ENCODE data around the gene SGCE. TPM values are rescaled to one million over a fixed set of nuclear protein-coding genes. Genes with fewer than 3 reads are reported as not detected.
"Not testable (repeated sequence)": the region's sequence is repeated elsewhere in the genome, so short reads cannot be mapped to it uniquely, and the experiment has no call there.

The SGCE gene, protein sequence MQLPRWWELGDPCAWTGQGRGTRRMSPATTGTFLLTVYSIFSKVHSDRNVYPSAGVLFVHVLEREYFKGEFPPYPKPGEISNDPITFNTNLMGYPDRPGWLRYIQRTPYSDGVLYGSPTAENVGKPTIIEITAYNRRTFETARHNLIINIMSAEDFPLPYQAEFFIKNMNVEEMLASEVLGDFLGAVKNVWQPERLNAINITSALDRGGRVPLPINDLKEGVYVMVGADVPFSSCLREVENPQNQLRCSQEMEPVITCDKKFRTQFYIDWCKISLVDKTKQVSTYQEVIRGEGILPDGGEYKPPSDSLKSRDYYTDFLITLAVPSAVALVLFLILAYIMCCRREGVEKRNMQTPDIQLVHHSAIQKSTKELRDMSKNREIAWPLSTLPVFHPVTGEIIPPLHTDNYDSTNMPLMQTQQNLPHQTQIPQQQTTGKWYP
- 10 to 100 TPM; 86.0 to 97.5 (median 88.7) TPM for polyA plus RNA-seq (ENCODE audit: insufficient read length in 3 of 3)
- long read RNA-seq, donor 1, transcript SGCE-299 (11 exons, 1,614 nt), result major isoform, 9 of 59 reads
- long read RNA-seq, donor 1, partial matches to known transcripts, result 39 of 59 reads
- long read RNA-seq, donor 1, other reads (novel, unspliced or antisense), result 0 of 59 reads
- long read RNA-seq, donor 2, transcript SGCE-299 (11 exons, 1,614 nt), result major isoform, 6 of 12 reads
- long read RNA-seq, donor 2, partial matches to known transcripts, result 0 of 12 reads
- long read RNA-seq, donor 2, other reads (novel, unspliced or antisense), result 0 of 12 reads
- long read RNA-seq, donor 3, transcript SGCE-299 (11 exons, 1,614 nt), result major isoform, 29 of 55 reads
- long read RNA-seq, donor 3, transcript SGCE-207 (10 exons, 1,672 nt), result minor isoform, 12 of 55 reads
- long read RNA-seq, donor 3, partial matches to known transcripts, result 0 of 55 reads
- long read RNA-seq, donor 3, other reads (novel, unspliced or antisense), result 0 of 55 reads
- long read RNA-seq, donor 4, transcript SGCE-299 (11 exons, 1,614 nt), result major isoform, 14 of 28 reads
- long read RNA-seq, donor 4, partial matches to known transcripts, result 5 of 28 reads
- long read RNA-seq, donor 4, other reads (novel, unspliced or antisense), result 0 of 28 reads
- long read RNA-seq, donor 5, result 0 reads
- long read RNA-seq, donor 6, transcript SGCE-299 (11 exons, 1,614 nt), result major isoform, 14 of 52 reads
- long read RNA-seq, donor 6, partial matches to known transcripts, result 24 of 52 reads
- long read RNA-seq, donor 6, other reads (novel, unspliced or antisense), result 0 of 52 reads
- long read RNA-seq, donor 7, transcript SGCE-207 (10 exons, 1,672 nt), result minor isoform, 5 of 76 reads
- long read RNA-seq, donor 7, transcript SGCE-299 (11 exons, 1,614 nt), result major isoform, 17 of 76 reads
- long read RNA-seq, donor 7, partial matches to known transcripts, result 46 of 76 reads
- long read RNA-seq, donor 7, other reads (novel, unspliced or antisense), result 0 of 76 reads
- long read RNA-seq, donor 8, result 0 reads
- long read RNA-seq, donor 9, transcript SGCE-299 (11 exons, 1,614 nt), result major isoform, 27 of 58 reads
- long read RNA-seq, donor 9, transcript SGCE-210 (3 exons, 453 nt), result minor isoform, 6 of 58 reads
- long read RNA-seq, donor 9, transcript SGCE-207 (10 exons, 1,672 nt), result minor isoform, 10 of 58 reads
- long read RNA-seq, donor 9, partial matches to known transcripts, result 5 of 58 reads
- long read RNA-seq, donor 9, other reads (novel, unspliced or antisense), result 0 of 58 reads
- long read RNA-seq, donor 10, transcript SGCE-299 (11 exons, 1,614 nt), result major isoform, 14 of 30 reads
- long read RNA-seq, donor 10, partial matches to known transcripts, result 5 of 30 reads
- long read RNA-seq, donor 10, other reads (novel, unspliced or antisense), result 0 of 30 reads
- long read RNA-seq, donor 11, transcript SGCE-299 (11 exons, 1,614 nt), result major isoform, 19 of 30 reads
- long read RNA-seq, donor 11, transcript SGCE-207 (10 exons, 1,672 nt), result minor isoform, 5 of 30 reads
- long read RNA-seq, donor 11, partial matches to known transcripts, result 0 of 30 reads
- long read RNA-seq, donor 11, other reads (novel, unspliced or antisense), result 0 of 30 reads
- long read RNA-seq, donor 12, partial matches to known transcripts, result 6 of 16 reads
- long read RNA-seq, donor 12, other reads (novel, unspliced or antisense), result 0 of 16 reads
- long read RNA-seq, donor 13, result 0 reads
- long read RNA-seq, donor 14, transcript SGCE-207 (10 exons, 1,672 nt), result minor isoform, 5 of 32 reads
- long read RNA-seq, donor 14, transcript SGCE-299 (11 exons, 1,614 nt), result major isoform, 19 of 32 reads
- long read RNA-seq, donor 14, partial matches to known transcripts, result 0 of 32 reads
- long read RNA-seq, donor 14, other reads (novel, unspliced or antisense), result 0 of 32 reads
- long read RNA-seq, donor 15, transcript SGCE-299 (11 exons, 1,614 nt), result major isoform, 9 of 39 reads
- long read RNA-seq, donor 15, partial matches to known transcripts, result 20 of 39 reads
- long read RNA-seq, donor 15, other reads (novel, unspliced or antisense), result 0 of 39 reads
- long read RNA-seq, donor 16, transcript SGCE-270 (4 exons, 805 nt), result minor isoform, 5 of 168 reads
- long read RNA-seq, donor 16, transcript SGCE-207 (10 exons, 1,672 nt), result minor isoform, 9 of 168 reads
- long read RNA-seq, donor 16, transcript SGCE-299 (11 exons, 1,614 nt), result major isoform, 66 of 168 reads
- long read RNA-seq, donor 16, partial matches to known transcripts, result 65 of 168 reads
- long read RNA-seq, donor 16, other reads (novel, unspliced or antisense), result 0 of 168 reads

- peak; percentile 55 to 76 (median 72) for DNase-seq (ENCODE audit: extremely low read depth in 1 of 11, low read depth in 9 of 11, low spot score in 4 of 11)
Observed at GRCh38 chr7:94655848-94656657, at the start of gene SGCE. SGCE (minus strand) TSS chr7:94656133; CDS start chr7:94656098, 35 bp downstream.

DNA sequence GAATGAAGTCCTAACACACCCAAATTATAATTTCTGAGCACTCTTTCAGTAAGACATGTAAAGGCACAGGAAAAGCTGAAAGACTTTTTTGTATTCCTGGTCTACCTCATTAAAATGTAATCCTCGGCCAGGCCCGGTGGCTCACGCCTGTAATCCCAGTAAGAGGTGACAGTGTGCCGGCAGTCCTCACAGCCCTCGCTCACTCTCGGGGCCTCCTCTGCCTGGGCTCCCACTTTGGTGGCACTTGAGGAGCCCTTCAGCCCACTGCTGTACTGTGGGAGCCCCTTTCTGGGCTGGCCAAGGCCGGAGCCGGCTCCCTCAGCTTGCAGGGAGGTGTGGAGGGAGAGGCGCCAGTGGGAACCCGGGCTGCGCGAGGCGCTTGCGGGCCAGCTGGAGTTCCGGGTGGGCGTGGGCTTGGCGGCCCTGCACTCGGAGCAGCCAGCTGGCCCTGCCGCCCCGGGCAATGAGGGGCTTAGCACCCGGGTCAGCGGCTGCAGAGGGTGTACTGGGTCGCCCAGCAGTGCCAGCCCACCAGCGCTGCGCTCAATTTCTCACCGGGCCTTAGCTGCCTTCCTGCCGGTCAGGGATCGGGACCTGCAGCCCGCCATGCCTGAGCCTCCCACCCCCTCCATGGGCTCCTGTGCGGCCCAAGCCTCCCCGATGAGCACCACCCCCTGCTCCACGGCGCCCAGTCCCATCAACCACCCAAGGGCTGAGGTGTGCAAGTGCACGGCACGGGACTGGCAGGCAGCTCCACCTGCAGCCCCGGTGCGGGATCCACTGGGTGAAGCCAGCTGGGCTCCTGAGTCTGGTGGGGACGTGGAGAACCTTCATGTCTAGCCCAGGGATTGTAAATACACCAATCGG lies 49.5 kb upstream of the SGCE start:
- not testable (repeated sequence) for DNase-seq (ENCODE audit: extremely low read depth in 1 of 11, low read depth in 9 of 11, low spot score in 4 of 11)

DNA sequence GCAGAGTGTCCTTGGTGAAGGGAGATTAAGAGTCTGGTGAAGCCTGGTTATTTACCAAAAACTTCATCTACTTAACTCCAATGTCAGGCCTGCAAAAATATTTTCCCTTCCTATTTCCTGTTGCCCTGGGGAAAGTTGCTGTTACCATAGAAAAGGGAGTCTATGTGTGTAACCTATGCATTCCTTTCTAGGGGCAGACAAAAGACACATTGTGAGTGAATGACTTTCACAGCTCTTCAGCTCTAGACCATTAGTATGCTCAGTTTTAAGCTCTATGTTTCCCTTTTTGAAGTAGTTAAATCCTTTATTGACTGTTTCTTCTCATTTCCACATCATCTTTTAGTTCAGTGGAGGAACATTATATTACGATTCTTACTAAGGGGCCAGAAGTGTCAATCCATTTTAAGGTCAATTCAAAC lies 45.6 kb upstream of the SGCE start:
- DNase-seq (ENCODE audit: extremely low read depth in 1 of 11, low read depth in 9 of 11, low spot score in 4 of 11), result peak in 10 of 11 donors; percentile 28 to 80 (median 48)

DNA sequence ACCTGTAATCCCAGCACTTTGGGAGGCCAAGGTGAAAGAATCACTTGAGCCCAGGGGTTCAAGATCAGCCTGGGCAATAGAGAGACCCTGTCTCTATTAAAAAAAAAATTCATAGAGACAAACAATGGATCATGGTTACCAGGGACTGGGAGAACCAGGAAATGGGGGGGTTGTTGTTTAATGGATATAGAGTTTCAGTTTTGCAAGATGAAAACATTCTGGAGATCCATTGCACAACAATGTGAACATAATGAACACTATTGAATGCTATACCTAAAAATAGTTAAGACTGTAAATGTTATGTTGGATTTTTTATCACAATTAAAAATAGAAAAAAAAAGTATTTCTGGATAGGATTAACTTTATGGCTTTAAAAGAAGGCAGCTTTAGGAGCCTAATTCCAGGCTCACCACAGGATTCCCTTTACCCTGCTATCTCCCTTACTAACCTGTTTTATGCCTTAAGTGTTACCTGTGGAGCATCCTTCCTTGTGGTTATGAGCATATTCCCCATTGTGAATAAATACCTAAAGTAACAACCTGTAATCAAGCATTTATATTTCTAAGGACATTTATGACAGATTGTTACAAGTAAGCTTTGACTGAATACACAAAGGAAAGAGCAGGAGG lies 45.1 kb upstream of the SGCE start:
- DNase-seq (ENCODE audit: extremely low read depth in 1 of 11, low read depth in 9 of 11, low spot score in 4 of 11), result no peak

GRCh38 chr7:94698275-94698674 lies 42.3 kb upstream of the SGCE start:
- peak in 5 of 11 donors; percentile 26 to 64 (median 29) for DNase-seq (ENCODE audit: extremely low read depth in 1 of 11, low read depth in 9 of 11, low spot score in 4 of 11)

DNA sequence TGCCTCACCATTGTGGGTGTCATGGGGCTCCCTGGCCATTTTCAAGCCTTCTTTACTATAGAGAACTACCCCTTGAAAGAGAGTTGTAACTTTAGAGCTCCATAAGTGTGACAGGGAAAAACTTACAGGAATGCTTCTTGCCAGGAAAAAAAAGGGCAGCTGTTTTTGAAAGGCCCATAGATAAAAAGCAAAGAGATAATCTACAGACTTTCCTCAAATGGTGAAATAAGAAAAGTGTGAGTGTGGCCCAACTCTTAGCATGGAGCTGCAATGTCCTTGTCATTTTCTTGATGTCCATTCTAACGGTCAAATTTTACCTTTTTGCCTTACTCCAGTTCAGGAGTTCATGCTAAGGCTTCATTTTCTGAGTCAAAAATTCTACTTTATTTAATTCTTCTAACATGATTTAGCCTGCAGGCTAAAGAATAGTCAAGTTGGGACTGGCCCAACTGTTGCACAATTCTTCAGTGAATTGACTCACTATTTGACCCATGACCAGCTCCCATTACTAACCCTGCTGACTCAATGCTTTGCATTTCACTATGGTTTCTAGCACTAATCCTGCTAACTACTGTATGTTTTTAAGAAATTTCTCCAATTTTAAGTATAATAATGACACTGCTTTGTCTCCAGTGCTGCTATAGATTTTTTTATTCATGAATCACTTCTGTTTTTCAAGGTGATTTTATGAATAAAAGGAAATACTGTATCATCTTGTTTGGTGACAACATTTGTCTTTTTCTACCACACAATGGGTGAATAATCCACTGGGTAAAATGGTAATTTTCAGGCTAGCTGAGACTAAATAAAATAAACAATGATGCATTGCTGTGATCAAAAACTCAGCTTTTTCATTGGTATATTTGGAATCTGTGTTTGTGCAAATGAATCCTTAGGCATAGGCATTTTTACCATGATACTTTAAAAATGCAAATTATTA lies 41.4 kb upstream of the SGCE start:
- no peak for DNase-seq (ENCODE audit: extremely low read depth in 1 of 11, low read depth in 9 of 11, low spot score in 4 of 11)

DNA sequence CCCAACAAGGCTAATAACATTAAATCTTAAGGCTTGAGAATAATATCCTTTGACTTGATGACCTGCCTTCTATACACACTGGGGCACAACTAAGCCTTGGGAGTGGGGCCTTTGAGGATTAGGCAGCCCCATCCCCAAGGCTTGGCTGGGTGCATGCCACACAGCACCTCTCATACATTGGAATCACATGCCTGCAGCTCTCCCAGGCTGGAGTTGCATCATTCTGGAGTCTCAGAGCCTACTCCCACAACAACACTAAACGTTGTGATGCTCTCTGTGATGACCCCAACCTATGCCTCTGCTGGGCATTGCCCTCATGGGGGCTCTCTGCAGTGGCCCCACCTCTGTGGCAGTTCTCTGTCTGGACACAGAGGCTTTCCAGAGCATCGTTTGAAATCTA lies 31.9 kb upstream of the SGCE start:
- DNase-seq (ENCODE audit: extremely low read depth in 1 of 11, low read depth in 9 of 11, low spot score in 4 of 11), result no peak

DNA sequence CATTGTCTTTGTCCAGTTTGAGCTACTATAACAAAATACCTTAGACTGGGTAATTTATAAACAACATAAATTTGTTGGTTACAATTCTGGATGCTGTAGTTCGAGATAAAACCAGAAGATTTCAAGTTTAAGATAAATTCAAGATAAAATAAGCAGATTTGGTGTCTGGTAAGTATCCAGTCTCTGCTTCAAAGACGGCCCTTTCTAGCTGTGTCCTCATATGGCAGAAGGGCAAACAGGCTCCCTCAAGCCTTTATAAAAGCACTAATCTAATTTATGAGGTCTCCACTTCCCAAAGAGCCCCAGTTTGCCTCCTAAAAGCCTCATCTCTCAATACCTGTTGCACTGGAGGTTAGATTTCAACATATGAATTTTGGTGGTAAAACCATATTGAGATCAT lies 31.1 kb upstream of the SGCE start:
- no peak for DNase-seq (ENCODE audit: extremely low read depth in 1 of 11, low read depth in 9 of 11, low spot score in 4 of 11)

DNA sequence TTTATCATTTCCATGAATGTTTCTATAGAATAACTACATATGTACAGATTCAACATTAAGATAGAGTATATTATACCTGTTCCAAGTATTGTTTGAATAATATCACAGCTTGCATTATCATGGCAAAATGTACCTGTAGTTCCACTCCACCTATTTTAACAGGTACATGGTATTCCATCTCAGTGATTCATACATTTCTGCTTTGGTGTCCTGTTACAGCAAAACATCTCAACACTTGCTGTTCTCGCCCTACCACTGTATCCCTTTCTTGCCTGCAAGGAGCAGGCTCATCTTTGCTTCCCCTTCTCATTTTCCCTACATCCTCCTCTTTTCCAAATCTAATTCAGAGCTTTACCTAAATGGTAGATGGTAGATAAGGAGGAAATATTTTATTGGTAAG lies 27.1 kb upstream of the SGCE start:
- no peak for DNase-seq (ENCODE audit: extremely low read depth in 1 of 11, low read depth in 9 of 11, low spot score in 4 of 11)

- no peak for DNase-seq (ENCODE audit: extremely low read depth in 1 of 11, low read depth in 9 of 11, low spot score in 4 of 11)
Observed at GRCh38 chr7:94679358-94679757, 23.4 kb upstream of the SGCE start.

- no peak for DNase-seq (ENCODE audit: extremely low read depth in 1 of 11, low read depth in 9 of 11, low spot score in 4 of 11)
Observed at GRCh38 chr7:94676431-94676830, 20.5 kb upstream of the SGCE start.

- DNase-seq (ENCODE audit: extremely low read depth in 1 of 11, low read depth in 9 of 11, low spot score in 4 of 11), result no peak
Observed at GRCh38 chr7:94675356-94675755, 19.4 kb upstream of the SGCE start.
